Lung (tissue), 12 donors: ENCODE measurements around the gene ACTA2. TPM values are rescaled to one million over a fixed set of nuclear protein-coding genes. Genes with fewer than 3 reads are reported as not detected.

ENCODE experiments used
- ATAC-seq: fragments of 200-7000 bp; cut with Tn5 transposase; one replicate; pipeline ENCODE4 v1.9.1; 2020; ENCODE audit warnings: moderate number of reproducible peaks; ENCODE audit not compliant: insufficient read depth, low FRiP score
- DNase-seq, 3 donors: peaks; one replicate each; pipeline ENCODE4 v3.0.0-alpha.2; 2013 to 2017
- H3K27ac ChIP-seq, 2 donors: one replicate each; pipeline ENCODE4 v1.5.1; 2013; ENCODE audit warnings: mild to moderate bottlenecking in 2 of 2, moderate library complexity in 2 of 2, control low read depth in 1 of 2, inconsistent platforms in 1 of 2, low read depth in 1 of 2, low read length in 1 of 2
- H3K27me3 ChIP-seq, 3 donors: one replicate each; pipeline ENCODE4 v1.5.1; 2013; ENCODE audit warnings: low read length in 2 of 3; ENCODE audit not compliant: control insufficient read depth in 3 of 3, insufficient read depth in 3 of 3
- H3K36me3 ChIP-seq, 4 donors: one replicate each; pipeline ENCODE4 v1.5.1; 2013; ENCODE audit warnings: low read length in 4 of 4, mild to moderate bottlenecking in 1 of 4, moderate library complexity in 1 of 4; ENCODE audit not compliant: control insufficient read depth in 4 of 4, insufficient read depth in 4 of 4
- H3K4me1 ChIP-seq, 5 donors: one replicate each; pipeline ENCODE4 v1.5.1; 2013; ENCODE audit warnings: low read length in 5 of 5, mild to moderate bottlenecking in 2 of 5, moderate library complexity in 1 of 5; ENCODE audit not compliant: control insufficient read depth in 5 of 5, insufficient read depth in 5 of 5
- H3K4me3 ChIP-seq: one replicate; pipeline ENCODE4 v1.5.1; 2013; ENCODE audit warnings: mild to moderate bottlenecking, control low read depth, moderate library complexity
- H3K9ac ChIP-seq, 2 donors: one replicate each; pipeline ENCODE4 v1.5.1; 2013; ENCODE audit warnings: low read length in 2 of 2, control low read depth in 1 of 2; ENCODE audit not compliant: insufficient read depth in 1 of 2
- H3K9me3 ChIP-seq, 4 donors: one replicate each; pipeline ENCODE4 v1.5.1; 2013; ENCODE audit warnings: low read length in 3 of 4, mild to moderate bottlenecking in 1 of 4, moderate library complexity in 1 of 4; ENCODE audit not compliant: control insufficient read depth in 4 of 4, insufficient read depth in 3 of 4
- WGBS, 2 donors: extraction: QIAGEN DNeasy Blood & Tissue Kit; methylation state at CpG; one replicate each; pipeline ENCODE4 v1.1.7; 2013; 5-methylcytosine and 5-hydroxymethylcytosine counted together
- polyA plus RNA-seq, 2 donors: library from polyadenylated mRNA; stranded (reverse); fragments of 200-250 nt; gene quantifications; one replicate each; pipeline ENCODE4 v1.2.1, GENCODE V29; 2013
- total RNA-seq, 2 donors: library from RNA; depleted of rRNA in 1 of 2; stranded (reverse); fragments of >200 nt in 1 of 2; gene quantifications; one replicate each; pipeline ENCODE4 v1.2.1, GENCODE V29; 2014 to 2021
- TF ChIP-seq, protein P1 (sequence below): IDR thresholded peaks from 2 replicates; pipeline ENCODE4 v1.5.1; 2012; ENCODE audit warnings: mild to moderate bottlenecking; ENCODE audit errors: control extremely low read depth, extremely low read depth
- donor health status: control.
- donor health status: control.
- donor health status: Bipolar disorder and iron deficiency.
- donor health status: healthy.
- donor health status: DM: yes; HTN: yes; CAD: no.

ACTA2 gene
- total and polyA plus RNA-seq, 4 donors = 186 to 485 (median 249) TPM

- WGBS, 2 donors = 54 to 80% methylated on average over 1 of the region's 1 CpG
- DNase-seq (peak in 1 of 3 donors; percentile 55), ATAC-seq (peak; percentile 14)
- H3K9ac ChIP-seq = peak overlapping the region in 1 of 2 donors; percentile 23
- TF ChIP-seq, protein P1, sequence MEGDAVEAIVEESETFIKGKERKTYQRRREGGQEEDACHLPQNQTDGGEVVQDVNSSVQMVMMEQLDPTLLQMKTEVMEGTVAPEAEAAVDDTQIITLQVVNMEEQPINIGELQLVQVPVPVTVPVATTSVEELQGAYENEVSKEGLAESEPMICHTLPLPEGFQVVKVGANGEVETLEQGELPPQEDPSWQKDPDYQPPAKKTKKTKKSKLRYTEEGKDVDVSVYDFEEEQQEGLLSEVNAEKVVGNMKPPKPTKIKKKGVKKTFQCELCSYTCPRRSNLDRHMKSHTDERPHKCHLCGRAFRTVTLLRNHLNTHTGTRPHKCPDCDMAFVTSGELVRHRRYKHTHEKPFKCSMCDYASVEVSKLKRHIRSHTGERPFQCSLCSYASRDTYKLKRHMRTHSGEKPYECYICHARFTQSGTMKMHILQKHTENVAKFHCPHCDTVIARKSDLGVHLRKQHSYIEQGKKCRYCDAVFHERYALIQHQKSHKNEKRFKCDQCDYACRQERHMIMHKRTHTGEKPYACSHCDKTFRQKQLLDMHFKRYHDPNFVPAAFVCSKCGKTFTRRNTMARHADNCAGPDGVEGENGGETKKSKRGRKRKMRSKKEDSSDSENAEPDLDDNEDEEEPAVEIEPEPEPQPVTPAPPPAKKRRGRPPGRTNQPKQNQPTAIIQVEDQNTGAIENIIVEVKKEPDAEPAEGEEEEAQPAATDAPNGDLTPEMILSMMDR = no peak
- H3K27ac ChIP-seq = no peak overlapping the region
- peaks cover 0 to 12% (median 1%) of the 10 kb centered on the region in 4 donors for H3K36me3 ChIP-seq
- H3K9me3 ChIP-seq = no peaks in the 10 kb centered on the region
- peaks cover 3 to 27% (median 6%) of the 10 kb centered on the region in 5 donors for H3K4me1 ChIP-seq
- no peaks in the 10 kb centered on the region for H3K27me3 ChIP-seq
- H3K4me3 ChIP-seq = no peak overlapping the region
Measured at GRCh38 chr10:88999625-89000024, 47.1 kb upstream of the ACTA2 start.

DNA sequence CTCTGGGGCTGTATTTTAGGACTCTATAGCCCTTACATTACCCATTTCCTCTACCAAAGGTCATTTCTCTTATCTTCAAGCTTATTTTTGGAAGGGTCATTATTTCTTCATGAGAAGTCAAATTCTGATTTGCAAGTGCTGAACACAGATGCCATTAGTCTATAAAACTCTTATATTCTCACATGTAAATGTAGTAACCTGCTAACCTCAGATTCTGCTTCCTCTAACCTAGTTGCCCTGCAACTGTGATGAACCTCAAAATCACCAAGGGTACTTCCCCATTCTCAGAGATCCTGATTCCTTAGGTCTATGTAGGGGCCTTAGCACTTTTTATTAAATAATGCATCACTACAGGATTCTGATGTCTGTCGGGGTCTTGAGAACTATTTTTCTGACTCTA lies 44.4 kb upstream of the ACTA2 start:
- peaks cover 0 to 2% (median 0%) of the 10 kb centered on the region in 4 donors for H3K36me3 ChIP-seq
- H3K4me1 ChIP-seq = peaks cover 0 to 44% (median 6%) of the 10 kb centered on the region in 5 donors
- DNase-seq (no peak), ATAC-seq (no peak)
- WGBS, 2 donors = 87 to 88% methylated on average over 1 of the region's 1 CpG
- no peaks in the 10 kb centered on the region for H3K9me3 ChIP-seq
- H3K27me3 ChIP-seq = no peaks in the 10 kb centered on the region
- TF ChIP-seq, protein P1 = no peak
- H3K9ac ChIP-seq = no peak overlapping the region
- H3K4me3 ChIP-seq = no peak overlapping the region
- H3K27ac ChIP-seq = peak overlapping the region in 1 of 2 donors; percentile 52

GRCh38 chr10:88995156-88995876 lies 42.7 kb upstream of the ACTA2 start:
- Histone ChIP-seq H3K4me1 (peaks cover 0 to 31% (median 4%) of the 10 kb centered on the region in 5 donors), H3K27ac (peak overlapping the region in 1 of 2 donors; percentile 62), H3K36me3 (peaks cover 0 to 4% (median 1%) of the 10 kb centered on the region in 4 donors), H3K9ac (peak overlapping the region in 1 of 2 donors; percentile 49), H3K9me3 (no peaks in the 10 kb centered on the region), H3K4me3 (no peak overlapping the region), H3K27me3 (no peaks in the 10 kb centered on the region)
- DNase-seq (no peak), ATAC-seq (no peak)
- WGBS, 2 donors = 69 to 89% methylated on average over 7 of the region's 7 CpGs
- TF ChIP-seq, protein P1 = no peak
